Coronary artery (tissue), 2 donors: ENCODE data around the gene CLECL1.
A peak's percentile ranks its signal among the peaks of the same experiment; 100 is the strongest.
"Not testable (repeated sequence)": the region's sequence is repeated elsewhere in the genome, so short reads cannot be mapped to it uniquely, and the experiment has no call there.

ENCODE experiments used
- DNase-seq: peaks from one replicate; pipeline ENCODE4 v3.0.0-alpha.2; 2017; ENCODE audit warnings: low spot score
- H3K27ac ChIP-seq, 2 donors: fragments of 200-600 bp; sonication (generic); one replicate each; pipeline ENCODE4 v1.5.1; 2016 to 2019
- H3K4me3 ChIP-seq: fragments of 200-600 bp; sonication (generic); 2 replicates; pipeline ENCODE4 v1.5.1; 2016; ENCODE audit warnings: mild to moderate bottlenecking, moderate library complexity
- TF ChIP-seq, protein P1 (sequence below): fragments of 200-600 bp; sonication (generic); IDR thresholded peaks from one replicate; pipeline ENCODE4 v1.5.1; 2019; ENCODE audit warnings: antibody characterized with exemption

CLECL1 gene

DNA sequence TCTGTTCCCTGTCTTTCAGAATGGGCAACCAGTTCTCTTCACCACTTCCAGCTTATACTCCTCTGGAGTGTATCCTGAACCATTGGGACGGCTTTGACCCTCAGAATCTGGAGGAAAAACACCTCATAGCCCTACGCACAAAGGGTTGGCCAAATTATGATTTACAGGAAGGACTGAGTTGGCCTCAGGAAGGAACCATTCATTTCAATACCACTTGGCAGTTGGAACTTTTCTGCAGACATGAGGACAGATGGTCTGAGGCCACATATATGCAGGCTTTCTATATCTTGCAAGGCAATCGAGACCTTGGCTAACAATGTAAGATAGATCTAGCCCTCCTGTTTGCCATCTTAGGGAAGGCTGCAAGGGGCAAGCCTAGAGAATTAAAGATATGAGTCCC lies 24.0 kb downstream of the CLECL1 start:
- no peak overlapping the region for H3K27ac ChIP-seq
- no peak for DNase-seq
- H3K4me3 ChIP-seq: no peak overlapping the region
- TF ChIP-seq, protein P1, sequence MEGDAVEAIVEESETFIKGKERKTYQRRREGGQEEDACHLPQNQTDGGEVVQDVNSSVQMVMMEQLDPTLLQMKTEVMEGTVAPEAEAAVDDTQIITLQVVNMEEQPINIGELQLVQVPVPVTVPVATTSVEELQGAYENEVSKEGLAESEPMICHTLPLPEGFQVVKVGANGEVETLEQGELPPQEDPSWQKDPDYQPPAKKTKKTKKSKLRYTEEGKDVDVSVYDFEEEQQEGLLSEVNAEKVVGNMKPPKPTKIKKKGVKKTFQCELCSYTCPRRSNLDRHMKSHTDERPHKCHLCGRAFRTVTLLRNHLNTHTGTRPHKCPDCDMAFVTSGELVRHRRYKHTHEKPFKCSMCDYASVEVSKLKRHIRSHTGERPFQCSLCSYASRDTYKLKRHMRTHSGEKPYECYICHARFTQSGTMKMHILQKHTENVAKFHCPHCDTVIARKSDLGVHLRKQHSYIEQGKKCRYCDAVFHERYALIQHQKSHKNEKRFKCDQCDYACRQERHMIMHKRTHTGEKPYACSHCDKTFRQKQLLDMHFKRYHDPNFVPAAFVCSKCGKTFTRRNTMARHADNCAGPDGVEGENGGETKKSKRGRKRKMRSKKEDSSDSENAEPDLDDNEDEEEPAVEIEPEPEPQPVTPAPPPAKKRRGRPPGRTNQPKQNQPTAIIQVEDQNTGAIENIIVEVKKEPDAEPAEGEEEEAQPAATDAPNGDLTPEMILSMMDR: no peak

- TF ChIP-seq, protein P1: peak; percentile 30
- no peak for DNase-seq
- Histone ChIP-seq H3K4me3 (no peak overlapping the region), H3K27ac (no peak overlapping the region)
Measured at GRCh38 chr12:9707864-9708808, 24.8 kb downstream of the CLECL1 start.

DNA sequence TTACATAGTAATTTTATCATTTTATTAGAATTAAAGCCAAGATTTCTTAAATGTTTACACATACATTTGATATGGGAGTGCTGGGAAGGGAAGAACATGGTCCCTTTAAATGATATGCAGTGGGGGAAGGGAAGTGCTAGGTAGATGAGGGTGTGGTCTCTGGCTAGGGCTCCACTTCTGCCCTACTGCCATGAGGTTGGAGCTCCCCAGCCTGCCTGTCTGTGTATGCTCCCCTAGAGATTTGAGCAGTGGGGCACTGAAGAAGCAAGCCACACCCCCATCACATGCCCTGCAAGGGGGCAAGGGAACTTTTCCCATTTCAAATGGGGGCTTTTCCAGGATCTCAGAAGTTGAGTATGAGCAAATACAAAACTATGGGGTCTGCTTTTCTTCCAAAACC lies 25.5 kb downstream of the CLECL1 start:
- no peak overlapping the region for H3K27ac ChIP-seq
- H3K4me3 ChIP-seq: no peak overlapping the region
- no peak for DNase-seq
- TF ChIP-seq, protein P1: no peak

- no peak for DNase-seq
- Histone ChIP-seq H3K4me3 (no peak overlapping the region), H3K27ac (no peak overlapping the region)
- TF ChIP-seq, protein P1: no peak
Measured at GRCh38 chr12:9706086-9706685, 26.7 kb downstream of the CLECL1 start.

DNA sequence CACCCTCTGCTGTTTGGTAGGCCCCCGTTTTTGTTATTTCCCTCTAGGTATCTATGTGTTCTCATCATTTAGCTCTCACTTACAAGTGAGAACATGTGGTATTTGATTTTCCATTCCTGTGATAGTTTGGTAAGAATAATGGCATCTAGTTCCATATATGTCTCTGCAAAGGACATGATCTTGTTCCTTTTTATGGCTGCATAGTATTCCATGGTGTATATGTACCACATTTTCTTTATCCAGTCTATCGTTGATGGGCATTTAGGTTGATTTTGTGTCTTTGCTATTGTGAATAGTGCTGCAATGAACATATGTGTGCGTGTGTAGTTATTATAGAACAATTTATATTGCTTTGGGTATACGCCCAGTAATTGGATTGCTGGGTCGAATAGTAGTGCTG lies 28.3 kb downstream of the CLECL1 start:
- not testable (repeated sequence) for H3K27ac ChIP-seq, DNase-seq, H3K4me3 ChIP-seq

DNA sequence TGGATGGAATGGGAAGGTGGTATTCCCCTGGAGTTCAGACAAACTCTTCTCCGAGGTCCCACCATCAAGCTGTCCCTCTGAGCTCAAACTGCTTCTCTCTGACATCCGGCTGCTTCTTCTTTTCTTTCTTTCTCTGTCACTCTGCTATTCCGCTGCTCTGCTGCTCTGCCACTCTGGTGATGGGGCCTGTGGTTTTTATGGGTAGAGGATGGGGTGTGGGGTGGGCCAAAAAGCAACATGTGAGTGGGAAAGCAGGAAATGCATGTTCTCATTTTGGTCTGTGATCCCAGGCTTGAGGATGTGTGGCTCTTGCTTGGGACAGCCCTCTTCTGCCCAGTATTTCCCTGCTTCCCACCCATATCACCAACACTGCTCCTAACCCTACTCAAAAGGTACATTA lies 30.6 kb downstream of the CLECL1 start:
- Histone ChIP-seq H3K27ac (no peak overlapping the region), H3K4me3 (no peak overlapping the region)
- DNase-seq: no peak
- TF ChIP-seq, protein P1: no peak

GRCh38 chr12:9701380-9702154 lies 31.3 kb downstream of the CLECL1 start:
- H3K4me3 ChIP-seq: no peak overlapping the region
- no peak overlapping the region for H3K27ac ChIP-seq
- DNase-seq: no peak
- TF ChIP-seq, protein P1: no peak
